ENCODE data around the gene SERF2. TPM values are rescaled to one million over a fixed set of nuclear protein-coding genes. Genes with fewer than 3 reads are reported as not detected.
A peak's percentile ranks its signal among the peaks of the same experiment; 100 is the strongest.

Gene SERF2
- total and polyA plus RNA-seq, 2 of the 13 experiments (the other 11 are each of a cell fraction or from before 2014, with no cell fraction given), result 811 to 1,257 TPM

GRCh38 chr15:43776718-43777266 lies 15.3 kb upstream of the SERF2 start, which contains the start of gene ELL3 (continued):
- TF ChIP-seq, protein P1, sequence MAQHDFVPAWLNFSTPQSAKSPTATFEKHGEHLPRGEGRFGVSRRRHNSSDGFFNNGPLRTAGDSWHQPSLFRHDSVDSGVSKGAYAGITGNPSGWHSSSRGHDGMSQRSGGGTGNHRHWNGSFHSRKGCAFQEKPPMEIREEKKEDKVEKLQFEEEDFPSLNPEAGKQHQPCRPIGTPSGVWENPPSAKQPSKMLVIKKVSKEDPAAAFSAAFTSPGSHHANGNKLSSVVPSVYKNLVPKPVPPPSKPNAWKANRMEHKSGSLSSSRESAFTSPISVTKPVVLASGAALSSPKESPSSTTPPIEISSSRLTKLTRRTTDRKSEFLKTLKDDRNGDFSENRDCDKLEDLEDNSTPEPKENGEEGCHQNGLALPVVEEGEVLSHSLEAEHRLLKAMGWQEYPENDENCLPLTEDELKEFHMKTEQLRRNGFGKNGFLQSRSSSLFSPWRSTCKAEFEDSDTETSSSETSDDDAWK (CRISPR knock-in tag; IDR thresholded peaks at IDR 0.05), result no peak
- no peak for TF ChIP-seq HNRNPK (IDR thresholded peaks at IDR 0.05; ENCODE audit: low read depth, low read length, poor library complexity, severe bottlenecking)
- no peak for TF ChIP-seq EP300 (IDR thresholded peaks at IDR 0.05; ENCODE audit: low read depth in 2 of 2, low read length in 2 of 2)
- TF ChIP-seq EP300 (CRISPR knock-in tag; IDR thresholded peaks at IDR 0.05; ENCODE audit: borderline replicate concordance), result no peak
- TF ChIP-seq HDAC1 (CRISPR knock-in tag; IDR thresholded peaks at IDR 0.05), result no peak
- no peak for TF ChIP-seq NFATC3 (CRISPR knock-in tag; IDR thresholded peaks at IDR 0.05)
- TF ChIP-seq ELF4 (CRISPR knock-in tag; IDR thresholded peaks at IDR 0.05; ENCODE audit: borderline replicate concordance), result no peak; the same call in 1 of the 2 replicates
- TF ChIP-seq EZH2 (conservative IDR thresholded peaks at IDR 0.05; ENCODE audit: low read depth, low read length), result no peak
- no peak for TF ChIP-seq ZFP82 (CRISPR knock-in tag; IDR thresholded peaks at IDR 0.05; ENCODE audit: borderline replicate concordance)
- 0 out of 2 replicates have a peak, but pooled peaks have one; percentile 2 for TF ChIP-seq ZFYVE20 (CRISPR knock-in tag; IDR thresholded peaks at IDR 0.05; ENCODE audit: borderline replicate concordance, low read depth)
- 0 out of 2 replicates have a peak, but pooled peaks have one; percentile 43 for TF ChIP-seq SP4 (CRISPR knock-in tag; IDR thresholded peaks at IDR 0.05)
- TF ChIP-seq FOXJ3 (CRISPR knock-in tag; IDR thresholded peaks at IDR 0.05; ENCODE audit: borderline replicate concordance), result no peak
- TF ChIP-seq TOE1 (CRISPR knock-in tag; IDR thresholded peaks at IDR 0.05), result no peak
- TF ChIP-seq ZNF576 (CRISPR knock-in tag; IDR thresholded peaks at IDR 0.05), result no peak
- TF ChIP-seq KDM3A (CRISPR knock-in tag; IDR thresholded peaks at IDR 0.05; ENCODE audit: low read depth), result no peak
- no peak for TF ChIP-seq FOXK2 (IDR thresholded peaks at IDR 0.05)
- TF ChIP-seq ZKSCAN8 (CRISPR knock-in tag; IDR thresholded peaks at IDR 0.05; ENCODE audit: borderline replicate concordance), result 0 out of 2 replicates have a peak, but pooled peaks have one; percentile 1
- 0 out of 2 replicates have a peak, but pooled peaks have one; percentile 11 for TF ChIP-seq ZNF446 (CRISPR knock-in tag; IDR thresholded peaks at IDR 0.05)
- TF ChIP-seq ZKSCAN5 (CRISPR knock-in tag; IDR thresholded peaks at IDR 0.05), result no peak
- TF ChIP-seq ZFP62 (CRISPR knock-in tag; IDR thresholded peaks at IDR 0.05), result no peak
- TF ChIP-seq MNT (IDR thresholded peaks at IDR 0.05), result no peak
- TF ChIP-seq, protein P2, sequence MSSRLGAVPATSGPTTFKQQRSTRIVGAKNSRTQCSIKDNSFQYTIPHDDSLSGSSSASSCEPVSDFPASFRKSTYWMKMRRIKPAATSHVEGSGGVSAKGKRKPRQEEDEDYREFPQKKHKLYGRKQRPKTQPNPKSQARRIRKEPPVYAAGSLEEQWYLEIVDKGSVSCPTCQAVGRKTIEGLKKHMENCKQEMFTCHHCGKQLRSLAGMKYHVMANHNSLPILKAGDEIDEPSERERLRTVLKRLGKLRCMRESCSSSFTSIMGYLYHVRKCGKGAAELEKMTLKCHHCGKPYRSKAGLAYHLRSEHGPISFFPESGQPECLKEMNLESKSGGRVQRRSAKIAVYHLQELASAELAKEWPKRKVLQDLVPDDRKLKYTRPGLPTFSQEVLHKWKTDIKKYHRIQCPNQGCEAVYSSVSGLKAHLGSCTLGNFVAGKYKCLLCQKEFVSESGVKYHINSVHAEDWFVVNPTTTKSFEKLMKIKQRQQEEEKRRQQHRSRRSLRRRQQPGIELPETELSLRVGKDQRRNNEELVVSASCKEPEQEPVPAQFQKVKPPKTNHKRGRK (CRISPR knock-in tag; IDR thresholded peaks at IDR 0.05), result no peak
- no peak for TF ChIP-seq ZNF589 (CRISPR knock-in tag; conservative IDR thresholded peaks at IDR 0.05)
- TF ChIP-seq, protein P3, sequence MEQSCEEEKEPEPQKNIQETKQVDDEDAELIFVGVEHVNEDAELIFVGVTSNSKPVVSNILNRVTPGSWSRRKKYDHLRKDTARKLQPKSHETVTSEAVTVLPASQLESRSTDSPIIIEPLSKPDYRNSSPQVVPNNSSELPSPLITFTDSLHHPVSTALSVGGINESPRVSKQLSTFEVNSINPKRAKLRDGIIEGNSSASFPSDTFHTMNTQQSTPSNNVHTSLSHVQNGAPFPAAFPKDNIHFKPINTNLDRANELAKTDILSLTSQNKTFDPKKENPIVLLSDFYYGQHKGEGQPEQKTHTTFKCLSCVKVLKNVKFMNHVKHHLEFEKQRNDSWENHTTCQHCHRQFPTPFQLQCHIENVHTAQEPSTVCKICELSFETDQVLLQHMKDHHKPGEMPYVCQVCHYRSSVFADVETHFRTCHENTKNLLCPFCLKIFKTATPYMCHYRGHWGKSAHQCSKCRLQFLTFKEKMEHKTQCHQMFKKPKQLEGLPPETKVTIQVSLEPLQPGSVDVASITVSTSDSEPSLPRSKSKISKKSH (CRISPR knock-in tag; IDR thresholded peaks at IDR 0.05; ENCODE audit: borderline replicate concordance), result no peak

Measured in HepG2 (cell line).